ENCODE data around the gene XRCC5. TPM values are rescaled to one million over a fixed set of nuclear protein-coding genes. Genes with fewer than 3 reads are reported as not detected.

The XRCC5 gene
- total and polyA plus RNA-seq, 2 of the 8 experiments (the other 6 are each of a cell fraction or from before 2014, with no cell fraction given), result 308 to 644 TPM

DNA sequence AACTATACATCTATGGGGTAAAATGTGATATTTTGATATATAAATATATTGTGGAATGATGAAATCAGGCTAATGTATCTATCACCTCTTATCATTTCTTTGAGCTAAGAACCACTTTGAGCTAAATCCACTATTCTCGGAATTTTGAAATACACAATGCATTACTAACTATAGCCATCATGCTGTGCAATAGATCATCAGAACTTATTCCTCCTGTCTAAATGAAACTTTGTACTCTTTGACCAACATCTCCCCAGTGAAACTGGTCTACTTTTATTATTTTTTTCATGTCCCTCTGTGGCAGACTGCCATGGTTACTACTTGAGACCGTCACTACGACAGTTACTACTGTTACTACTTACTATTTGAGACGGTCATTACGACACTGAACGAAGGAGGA lies 39.0 kb upstream of the XRCC5 start:
- 91% methylated on average over 6 of the region's 6 CpGs; no CpG with 5 or more reads in 1 of the 2 experiments for WGBS, 2 experiments (ENCODE audit: extremely low coverage in 1 of 2, insufficient coverage in 1 of 2, insufficient read length in 1 of 2, insufficient replicate concordance in 2 of 2, low coverage in 1 of 2, low lambda C conversion rate in 2 of 2, missing lambda C conversion rate in 1 of 2)
- no peak overlapping the region for H2BK5ac ChIP-seq (ENCODE audit: low read depth, low read length)
- DNase-seq (ENCODE audit: low read depth in 1 of 2, low spot score in 2 of 2) (no peak), FAIRE-seq (no peak)
- no peak overlapping the region for H3K27ac ChIP-seq (ENCODE audit: low read depth, low read length)
- ChIA-PET POLR2A (ENCODE audit: partially characterized antibody) (interaction anchor here (0.8 to 2.8 kb wide), 4 partner anchors 11 to 398 kb away, joined by 3 to 9 read pairs (median 4); partner anchors contain the start of genes PECR and TMEM169), CTCF (ENCODE audit: partially characterized antibody) (interaction anchor here (0.9 to 3.0 kb wide), 3 partner anchors 14 to 36 kb away, joined by 3 to 18 read pairs (median 5); no protein-coding TSS in a partner anchor)
- H3K9ac ChIP-seq (replicated peaks in 1 of 4; ENCODE audit: extremely low read depth in 1 of 4, low read depth in 3 of 4, low read length in 3 of 4), result no peak overlapping the region
- H3K4me3 ChIP-seq (ENCODE audit: extremely low read depth in 1 of 4, insufficient read depth in 2 of 4, low read depth in 3 of 4, low read length in 4 of 4), result no peak overlapping the region
- peaks cover 0 to 3% (median under 1%) of the 10 kb centered on the region in 4 experiments; a peak in 1 of 7 replicates for H3K4me1 ChIP-seq (replicated peaks in 1 of 4; ENCODE audit: control insufficient read depth in 3 of 4, insufficient read depth in 4 of 4, low read length in 3 of 4)
- peaks cover 0 to 16% (median 1%) of the 10 kb centered on the region in 4 experiments; a peak in 3 of 8 replicates for H3K36me3 ChIP-seq (ENCODE audit: control insufficient read depth in 2 of 4, insufficient read depth in 4 of 4, low read length in 3 of 4)
- no peak overlapping the region for H3K14ac ChIP-seq (ENCODE audit: insufficient read length)
- no peak overlapping the region for H3K4ac ChIP-seq (replicated peaks; ENCODE audit: insufficient read length, low read depth, low read length)
- no peak overlapping the region for H2AFZ ChIP-seq (ENCODE audit: low read length)
- H3K18ac ChIP-seq (ENCODE audit: extremely low read depth, low read length), result no peak overlapping the region
- no peaks in the 10 kb centered on the region for H3K23me2 ChIP-seq (ENCODE audit: low read depth, low read length)
- H3K56ac ChIP-seq (replicated peaks; ENCODE audit: insufficient read length, low read depth, low read length), result no peak overlapping the region
- H3K4me2 ChIP-seq (ENCODE audit: insufficient read depth in 1 of 2, low read depth in 2 of 2, low read length in 2 of 2), result no peak overlapping the region
- H3K23ac ChIP-seq (ENCODE audit: insufficient read length), result no peak overlapping the region
- H4K91ac ChIP-seq (replicated peaks; ENCODE audit: insufficient read length, low read length), result no peak overlapping the region
- H4K20me1 ChIP-seq (replicated peaks in 1 of 2; ENCODE audit: control insufficient read depth in 1 of 2, insufficient read depth in 2 of 2, low read length in 2 of 2), result no peaks in the 10 kb centered on the region
- no peak overlapping the region for H2BK120ac ChIP-seq (replicated peaks; ENCODE audit: low read depth, low read length)
- no peaks in the 10 kb centered on the region for H3K79me2 ChIP-seq (ENCODE audit: control insufficient read depth in 1 of 2, insufficient read depth in 2 of 2, low read length in 2 of 2)
- H3K79me1 ChIP-seq (ENCODE audit: low read depth, low read length), result peaks cover 2% of the 10 kb centered on the region; the same call in 1 of the 2 replicates
- H3K27me3 ChIP-seq (replicated peaks in 1 of 4; ENCODE audit: control insufficient read depth in 3 of 4, extremely low read depth in 1 of 4, insufficient read depth in 3 of 4, low read length in 3 of 4), result no peaks in the 10 kb centered on the region
- no peak overlapping the region for H2BK12ac ChIP-seq (ENCODE audit: low read depth, low read length)
- no peak overlapping the region for H2BK15ac ChIP-seq (ENCODE audit: low read length)
- no peak overlapping the region for H2BK20ac ChIP-seq (ENCODE audit: low read length)
- no peaks in the 10 kb centered on the region for H3K9me3 ChIP-seq (ENCODE audit: insufficient read depth in 2 of 2, low read depth in 1 of 2, low read length in 1 of 2)
- no peak overlapping the region for H4K8ac ChIP-seq (ENCODE audit: extremely low read depth, insufficient read depth, low read length)
- no peak overlapping the region for H4K5ac ChIP-seq (ENCODE audit: insufficient read length, low read depth, low read length)
- no peak overlapping the region for H2AK5ac ChIP-seq (ENCODE audit: low read depth, low read length)
- TF ChIP-seq CHD2 (IDR thresholded peaks at IDR 0.05; ENCODE audit: low read length) (no peak), FOSL1 (IDR thresholded peaks at IDR 0.05; ENCODE audit: insufficient read depth, low read depth, low read length) (no peak), POLR2AphosphoS5 (IDR thresholded peaks at IDR 0.05; ENCODE audit: low read depth, low read length) (no peak), SRF (IDR thresholded peaks at IDR 0.05; ENCODE audit: low read depth, low read length) (no peak), MAFK (IDR thresholded peaks at IDR 0.05; ENCODE audit: low read depth, low read length) (no peak), SP4 (IDR thresholded peaks at IDR 0.05; ENCODE audit: low read length) (no peak)
- TF ChIP-seq, protein P1, sequence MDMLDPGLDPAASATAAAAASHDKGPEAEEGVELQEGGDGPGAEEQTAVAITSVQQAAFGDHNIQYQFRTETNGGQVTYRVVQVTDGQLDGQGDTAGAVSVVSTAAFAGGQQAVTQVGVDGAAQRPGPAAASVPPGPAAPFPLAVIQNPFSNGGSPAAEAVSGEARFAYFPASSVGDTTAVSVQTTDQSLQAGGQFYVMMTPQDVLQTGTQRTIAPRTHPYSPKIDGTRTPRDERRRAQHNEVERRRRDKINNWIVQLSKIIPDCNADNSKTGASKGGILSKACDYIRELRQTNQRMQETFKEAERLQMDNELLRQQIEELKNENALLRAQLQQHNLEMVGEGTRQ (IDR thresholded peaks at IDR 0.05; ENCODE audit: low read length), result no peak
- TF ChIP-seq, protein P2, sequence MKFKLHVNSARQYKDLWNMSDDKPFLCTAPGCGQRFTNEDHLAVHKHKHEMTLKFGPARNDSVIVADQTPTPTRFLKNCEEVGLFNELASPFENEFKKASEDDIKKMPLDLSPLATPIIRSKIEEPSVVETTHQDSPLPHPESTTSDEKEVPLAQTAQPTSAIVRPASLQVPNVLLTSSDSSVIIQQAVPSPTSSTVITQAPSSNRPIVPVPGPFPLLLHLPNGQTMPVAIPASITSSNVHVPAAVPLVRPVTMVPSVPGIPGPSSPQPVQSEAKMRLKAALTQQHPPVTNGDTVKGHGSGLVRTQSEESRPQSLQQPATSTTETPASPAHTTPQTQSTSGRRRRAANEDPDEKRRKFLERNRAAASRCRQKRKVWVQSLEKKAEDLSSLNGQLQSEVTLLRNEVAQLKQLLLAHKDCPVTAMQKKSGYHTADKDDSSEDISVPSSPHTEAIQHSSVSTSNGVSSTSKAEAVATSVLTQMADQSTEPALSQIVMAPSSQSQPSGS (IDR thresholded peaks at IDR 0.05; ENCODE audit: low read length), result no peak
- TF ChIP-seq, protein P3, sequence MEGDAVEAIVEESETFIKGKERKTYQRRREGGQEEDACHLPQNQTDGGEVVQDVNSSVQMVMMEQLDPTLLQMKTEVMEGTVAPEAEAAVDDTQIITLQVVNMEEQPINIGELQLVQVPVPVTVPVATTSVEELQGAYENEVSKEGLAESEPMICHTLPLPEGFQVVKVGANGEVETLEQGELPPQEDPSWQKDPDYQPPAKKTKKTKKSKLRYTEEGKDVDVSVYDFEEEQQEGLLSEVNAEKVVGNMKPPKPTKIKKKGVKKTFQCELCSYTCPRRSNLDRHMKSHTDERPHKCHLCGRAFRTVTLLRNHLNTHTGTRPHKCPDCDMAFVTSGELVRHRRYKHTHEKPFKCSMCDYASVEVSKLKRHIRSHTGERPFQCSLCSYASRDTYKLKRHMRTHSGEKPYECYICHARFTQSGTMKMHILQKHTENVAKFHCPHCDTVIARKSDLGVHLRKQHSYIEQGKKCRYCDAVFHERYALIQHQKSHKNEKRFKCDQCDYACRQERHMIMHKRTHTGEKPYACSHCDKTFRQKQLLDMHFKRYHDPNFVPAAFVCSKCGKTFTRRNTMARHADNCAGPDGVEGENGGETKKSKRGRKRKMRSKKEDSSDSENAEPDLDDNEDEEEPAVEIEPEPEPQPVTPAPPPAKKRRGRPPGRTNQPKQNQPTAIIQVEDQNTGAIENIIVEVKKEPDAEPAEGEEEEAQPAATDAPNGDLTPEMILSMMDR (IDR thresholded peaks at IDR 0.05; ENCODE audit: control extremely low read depth in 1 of 3, insufficient read depth in 1 of 3, low read depth in 1 of 3, low read length in 3 of 3), result no peak

Data from H1 (cell line).